GM23338 (cell line): ENCODE results near the gene MYOD1.

Experiments
- CTCF ChIP-seq, 2 experiments: fragments of 200-600 bp in 1 of 2; sonication (generic) in 1 of 2; conservative IDR thresholded peaks; 2 replicates each; pipeline versions ENCODE4 v1.5.1 to v1.6.1; 2016 to 2017; ENCODE audit warnings: antibody characterized with exemption in 2 of 2, low read depth in 2 of 2, mild to moderate bottlenecking in 2 of 2, moderate library complexity in 1 of 2
- EZH2 ChIP-seq: fragments of 200-600 bp; sonication (generic); IDR thresholded peaks from one replicate; pipeline ENCODE4 v1.8.0; 2017; ENCODE audit warnings: antibody characterized with exemption, mild to moderate bottlenecking, low read depth; ENCODE audit not compliant: unreplicated experiment
- JUNB ChIP-seq: IDR thresholded peaks from one replicate; pipeline ENCODE4 v1.6.1; 2016; ENCODE audit warnings: antibody characterized with exemption; ENCODE audit not compliant: unreplicated experiment
- POLR2AphosphoS5 ChIP-seq: IDR thresholded peaks from 2 replicates; pipeline ENCODE4 v1.6.1; 2016; ENCODE audit warnings: antibody characterized with exemption, low read depth
- REST ChIP-seq: IDR thresholded peaks from one replicate; pipeline ENCODE4 v1.6.1; 2018; ENCODE audit warnings: antibody characterized with exemption; ENCODE audit not compliant: unreplicated experiment

- TF ChIP-seq CTCF (conservative IDR thresholded peaks at IDR 0.05; ENCODE audit: low read depth in 2 of 2) = peak in 1 of 2 experiments; percentile 27; a peak in 3 of 4 replicates
- TF ChIP-seq EZH2 = no peak
- no peak for TF ChIP-seq REST
- no peak for TF ChIP-seq POLR2AphosphoS5
- TF ChIP-seq JUNB = no peak
Observed at GRCh38 chr11:17770917-17771316, 51.5 kb downstream of the MYOD1 start.
